GM20431 (cell line): Measurements from ENCODE around the gene AMBRA1.
"Not testable (repeated sequence)": the region's sequence is repeated elsewhere in the genome, so short reads cannot be mapped to it uniquely, and the experiment has no call there.

Source experiments
- in situ Hi-C: fragments of 300-500 bp; cut with MseI, MboI; formaldehyde crosslinking; loops from one replicate; pipeline ENCODE4 v1.15.0; 2020; ENCODE audit warnings: low sequenced_read_pairs; ENCODE audit not compliant: unreplicated experiment

AMBRA1 gene

GRCh38 chr11:46521961-46522681 is 71.7 kb downstream of the AMBRA1 start:
- in situ Hi-C loops: no loop called here

DNA sequence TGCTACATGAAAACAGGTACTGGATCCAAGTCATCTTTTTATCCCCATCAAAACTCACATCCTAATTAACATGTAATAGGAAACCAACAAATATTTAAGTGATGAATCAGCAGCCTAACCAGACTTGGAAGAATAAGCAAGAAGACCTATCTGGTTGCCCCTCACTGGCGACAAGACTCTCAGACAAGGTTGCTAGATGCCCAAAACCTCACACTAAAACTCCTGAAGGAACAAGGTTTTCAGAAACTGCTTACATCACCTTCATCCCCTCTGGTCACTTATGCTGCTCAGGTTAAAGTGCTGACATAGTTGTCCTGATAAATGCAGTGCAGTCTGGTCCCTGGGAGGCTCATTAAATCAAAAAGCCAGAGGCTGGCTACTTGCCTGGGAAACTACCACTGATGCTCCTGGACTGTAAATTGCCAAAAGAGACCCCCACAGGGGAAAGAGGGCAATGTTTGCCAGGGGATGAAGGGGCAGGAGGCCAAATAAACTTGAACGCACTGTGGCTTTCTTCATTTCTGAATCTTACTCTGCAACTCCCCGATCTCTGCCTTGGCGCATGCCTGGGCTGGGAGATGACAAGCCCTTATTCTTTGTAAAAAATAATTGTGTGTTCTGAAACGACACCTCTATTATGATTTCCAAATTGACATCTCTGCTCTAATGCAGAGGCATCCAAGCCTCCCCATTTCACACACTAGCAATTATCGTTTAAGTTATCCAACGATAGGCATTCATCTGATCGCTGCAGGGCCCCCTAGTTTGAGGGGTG is 72.7 kb downstream of the AMBRA1 start:
- in situ Hi-C loops: no loop called here

- in situ Hi-C loops: no loop called here
These were observed 74.5 kb downstream of the AMBRA1 start for GRCh38 chr11:46519351-46519750.

DNA sequence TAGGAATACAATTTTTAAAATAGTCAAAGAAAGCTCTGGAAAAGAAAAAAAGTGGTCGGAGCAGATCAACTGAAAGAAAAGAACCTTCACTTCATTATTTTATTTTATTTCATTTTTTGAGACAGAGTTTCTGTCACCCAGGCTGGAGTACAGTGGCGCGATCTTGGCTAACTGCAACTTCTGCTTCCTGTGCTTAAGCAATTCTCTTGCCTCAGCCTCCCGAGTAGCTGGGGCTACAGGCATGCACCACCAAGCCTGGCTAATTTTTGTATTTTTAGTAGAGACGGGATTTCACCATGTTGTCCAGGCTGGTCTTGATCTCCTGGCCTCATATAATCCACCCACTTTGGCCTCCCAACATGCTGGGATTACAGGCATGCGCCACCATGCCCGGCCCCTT is 74.9 kb downstream of the AMBRA1 start:
- in situ Hi-C loops: not testable (repeated sequence)

GRCh38 chr11:46514370-46514769 is 79.5 kb downstream of the AMBRA1 start:
- in situ Hi-C loops: no loop called here

- in situ Hi-C loops: no loop called here
These were observed 79.9 kb downstream of the AMBRA1 start for GRCh38 chr11:46513934-46514342.

- in situ Hi-C loops: no loop called here
These were observed 81.5 kb downstream of the AMBRA1 start for GRCh38 chr11:46512261-46512881.

- in situ Hi-C loops: no loop called here
These were observed 82.5 kb downstream of the AMBRA1 start for GRCh38 chr11:46511342-46511741.

DNA sequence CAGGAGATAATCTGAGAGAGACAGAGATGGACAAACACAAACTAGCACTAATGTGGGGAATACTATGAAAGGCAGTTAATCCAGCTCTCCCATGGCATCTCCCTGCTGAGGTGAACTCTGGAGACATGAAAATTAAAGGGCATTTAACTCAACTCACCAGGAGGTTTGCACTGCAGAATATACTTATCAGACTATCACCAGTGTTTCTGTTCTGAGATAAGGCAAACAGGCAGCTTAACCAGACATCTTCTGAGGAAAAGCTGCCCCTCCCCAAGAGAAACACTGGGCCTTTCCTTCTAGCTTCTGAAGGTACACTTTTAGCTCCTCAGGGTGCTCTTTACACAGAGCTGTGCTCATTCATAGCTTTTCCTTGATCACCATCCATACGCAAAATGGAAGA is 85.5 kb downstream of the AMBRA1 start:
- in situ Hi-C loops: no loop called here

GRCh38 chr11:46506483-46506791 is 87.4 kb downstream of the AMBRA1 start:
- in situ Hi-C loops: no loop called here

GRCh38 chr11:46505741-46506482 is 87.9 kb downstream of the AMBRA1 start:
- in situ Hi-C loops: no loop called here

DNA sequence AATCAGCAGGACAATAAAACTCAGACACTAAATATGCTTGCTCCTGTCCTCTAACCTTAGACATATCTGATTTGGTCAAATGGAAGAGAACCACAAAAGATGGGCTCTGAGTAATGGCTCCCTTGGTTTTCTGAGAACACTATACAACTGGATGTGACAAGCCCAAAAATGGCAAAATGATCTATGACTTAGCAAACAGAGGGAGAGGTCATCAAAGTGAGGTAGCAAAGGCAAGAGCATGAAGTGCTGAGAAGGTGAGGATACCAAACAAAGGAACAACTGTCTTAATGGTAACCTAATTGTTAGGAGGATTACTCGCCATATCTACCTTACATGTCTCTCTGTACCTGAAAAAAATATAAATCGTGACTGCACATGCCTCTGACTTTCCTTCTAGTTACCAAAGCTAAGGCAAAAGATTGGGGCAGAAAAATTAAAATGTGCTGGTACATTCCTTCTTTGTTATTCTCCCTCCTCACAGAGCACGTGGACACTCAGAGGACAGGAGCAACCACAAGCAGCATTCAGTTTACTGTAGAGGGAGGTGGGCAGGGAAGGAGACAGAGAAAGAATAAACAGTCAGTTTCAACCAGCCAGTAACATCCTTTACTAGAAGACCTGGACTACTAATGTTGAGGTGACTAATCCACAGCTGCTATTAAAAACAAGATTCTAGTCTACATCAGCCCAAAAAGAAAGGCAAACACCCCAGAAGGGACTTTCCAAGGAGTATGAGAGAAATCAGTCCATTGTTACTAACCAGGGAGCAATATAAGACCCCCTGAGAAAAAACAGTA is 88.8 kb downstream of the AMBRA1 start:
- in situ Hi-C loops: no loop called here

DNA sequence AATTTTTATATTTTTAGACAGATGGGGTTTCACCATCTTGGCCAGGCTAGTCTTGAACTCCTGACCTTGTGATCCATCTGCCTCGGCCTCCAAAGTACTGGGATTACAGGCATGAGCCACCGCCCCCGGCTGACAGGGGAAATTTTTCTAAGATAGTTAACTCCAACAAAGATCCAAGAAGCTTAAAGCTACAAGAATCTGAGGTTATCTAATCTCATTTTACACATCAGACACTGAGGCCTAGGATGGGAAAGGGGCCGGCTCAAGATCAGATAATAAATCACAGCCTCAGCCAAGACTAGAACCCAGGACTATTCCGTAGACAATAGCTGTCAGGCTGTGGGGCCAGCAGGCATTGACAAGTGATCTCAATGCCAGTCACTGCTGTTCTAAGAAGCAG is 94.0 kb downstream of the AMBRA1 start:
- in situ Hi-C loops: no loop called here

DNA sequence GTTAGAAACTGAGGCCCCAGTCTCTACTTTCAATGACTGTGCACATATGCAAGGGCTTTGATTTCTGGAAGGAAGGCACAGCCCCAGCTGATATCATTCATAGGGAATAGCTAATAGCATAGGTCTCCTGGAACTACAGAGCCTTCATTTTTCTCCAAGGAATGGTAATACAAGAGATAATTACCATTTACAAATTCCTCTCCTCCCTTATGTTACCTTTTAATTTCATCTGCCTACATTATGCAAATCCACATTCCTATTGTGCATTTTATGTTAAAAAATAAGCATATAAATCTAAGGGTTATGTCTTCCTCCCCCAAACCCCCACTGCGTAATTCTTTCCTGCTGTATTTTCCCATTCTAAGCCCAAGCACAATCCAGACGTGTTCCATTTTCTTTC is 94.9 kb downstream of the AMBRA1 start:
- in situ Hi-C loops: no loop called here

GRCh38 chr11:46498179-46498578 is 95.6 kb downstream of the AMBRA1 start:
- in situ Hi-C loops: no loop called here

DNA sequence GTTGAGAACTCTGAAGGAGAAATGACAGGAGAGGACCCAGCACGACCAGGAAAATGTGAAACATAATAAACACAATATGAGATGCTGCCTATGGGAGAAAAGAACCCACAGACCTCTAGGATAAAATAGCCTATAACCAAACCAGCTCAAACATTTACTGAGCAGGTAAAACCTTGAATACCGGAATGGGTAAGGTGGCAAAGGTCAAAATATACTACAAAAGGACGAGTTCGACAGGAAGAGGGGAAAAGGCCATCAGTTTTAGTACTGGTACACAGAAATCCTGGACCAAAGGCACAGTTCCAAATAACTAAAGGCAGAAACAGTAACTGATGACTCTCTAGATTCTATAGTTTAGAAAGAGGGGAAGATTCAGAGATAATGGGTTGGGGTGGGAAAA is 96.3 kb downstream of the AMBRA1 start:
- in situ Hi-C loops: no loop called here

GRCh38 chr11:46493791-46494190 is 100.0 kb downstream of the AMBRA1 start:
- in situ Hi-C loops: no loop called here

- in situ Hi-C loops: no loop called here
These were observed 101.3 kb downstream of the AMBRA1 start for GRCh38 chr11:46492532-46492931.

GRCh38 chr11:46491661-46492330 is 102.0 kb downstream of the AMBRA1 start:
- in situ Hi-C loops: no loop called here
